HG02571 (cell line): ENCODE measurements around the gene HOXC4.

Experiments
- ATAC-seq: cut with Tn5 transposase; IDR thresholded peaks from one replicate; pipeline ENCODE4 v1.9.1; 2021; ENCODE audit warnings: mild to moderate bottlenecking, moderate library complexity; ENCODE audit not compliant: unreplicated experiment

The HOXC4 gene

GRCh38 chr12:54015018-54015931 is 38.4 kb upstream of the HOXC4 start:
- no peak for ATAC-seq

GRCh38 chr12:54016051-54016450 is 37.6 kb upstream of the HOXC4 start:
- ATAC-seq = no peak

- no peak for ATAC-seq
These were observed 37.1 kb upstream of the HOXC4 start for GRCh38 chr12:54016478-54016964.

- peak; percentile 34 for ATAC-seq
These were observed 36.4 kb upstream of the HOXC4 start for GRCh38 chr12:54017027-54017788.

GRCh38 chr12:54017878-54018467 is 35.7 kb upstream of the HOXC4 start:
- peak; percentile 64 for ATAC-seq

GRCh38 chr12:54018468-54018984 is 35.1 kb upstream of the HOXC4 start:
- no peak for ATAC-seq

GRCh38 chr12:54019091-54019811 is 34.4 kb upstream of the HOXC4 start:
- ATAC-seq = no peak

GRCh38 chr12:54019924-54020590 is 33.6 kb upstream of the HOXC4 start:
- no peak for ATAC-seq

- no peak for ATAC-seq
These were observed 32.8 kb upstream of the HOXC4 start for GRCh38 chr12:54020591-54021405.

- no peak for ATAC-seq
These were observed 32.1 kb upstream of the HOXC4 start for GRCh38 chr12:54021432-54022013.

- no peak for ATAC-seq
These were observed 30.4 kb upstream of the HOXC4 start for GRCh38 chr12:54022960-54023884.

- ATAC-seq = no peak
These were observed 29.5 kb upstream of the HOXC4 start for GRCh38 chr12:54024127-54024526.

- ATAC-seq = no peak
These were observed 28.9 kb upstream of the HOXC4 start for GRCh38 chr12:54024581-54025305.

GRCh38 chr12:54025499-54026405 is 27.9 kb upstream of the HOXC4 start:
- ATAC-seq = no peak

- no peak for ATAC-seq
These were observed 26.8 kb upstream of the HOXC4 start for GRCh38 chr12:54026640-54027441.
